Endometrium (tissue), 2 donors: ENCODE results near the gene KLHL40.

Source experiments
- FAIRE-seq: peaks from 2 replicates; lab custom pipeline; 2012; peaks lifted over from hg19 to GRCh38; lab: Jason Lieb, UNC
- donor health status: control.
- donor health status: control.

KLHL40 gene

DNA sequence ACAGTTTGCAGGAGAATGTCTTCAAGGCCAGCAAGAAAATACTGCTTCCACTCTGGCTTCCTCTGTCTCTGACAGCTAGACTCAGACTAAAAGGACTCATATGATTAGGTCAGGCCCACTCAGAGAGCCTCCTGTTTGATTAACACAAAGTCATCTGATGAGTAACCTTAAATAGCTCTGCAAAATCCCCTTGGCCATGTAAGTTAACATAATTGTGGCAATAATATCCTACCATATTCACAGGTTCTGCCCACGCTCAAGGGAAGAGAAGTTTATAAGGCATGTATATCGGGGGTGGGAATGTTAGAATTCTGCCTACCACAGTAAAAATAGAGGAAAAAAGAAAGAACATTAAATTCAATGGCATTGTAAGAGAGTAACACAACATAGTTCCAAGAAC is 37.9 kb downstream of the KLHL40 start:
- FAIRE-seq = no peak

- no peak for FAIRE-seq
These were observed 40.1 kb downstream of the KLHL40 start for GRCh38 chr3:42725454-42725853.

DNA sequence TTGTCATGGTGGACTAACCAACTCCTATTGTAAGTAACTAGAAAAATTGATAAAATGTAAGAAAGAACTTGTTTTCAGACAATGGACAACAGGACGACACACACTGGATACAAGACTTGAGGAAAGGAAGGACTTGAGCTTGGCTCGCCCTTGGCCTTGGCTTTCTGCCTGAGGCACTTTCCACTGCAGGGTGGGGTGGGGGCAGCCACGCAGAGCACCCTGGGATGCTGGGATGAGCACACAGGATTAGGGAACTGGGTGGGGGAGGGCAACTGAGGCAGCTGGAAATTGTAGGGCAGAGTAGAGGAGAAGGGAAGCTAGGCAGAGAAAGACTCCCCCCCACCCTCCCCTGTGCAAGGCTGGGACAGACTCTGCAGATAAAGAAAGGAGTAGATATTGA is 42.7 kb downstream of the KLHL40 start:
- FAIRE-seq = no peak

- FAIRE-seq = no peak
These were observed 43.5 kb downstream of the KLHL40 start for GRCh38 chr3:42728668-42729364.

- no peak for FAIRE-seq
These were observed 44.2 kb downstream of the KLHL40 start for GRCh38 chr3:42729404-42730145.

GRCh38 chr3:42730294-42730693 is 45.0 kb downstream of the KLHL40 start:
- no peak for FAIRE-seq

GRCh38 chr3:42730706-42731420 is 45.5 kb downstream of the KLHL40 start:
- no peak for FAIRE-seq

GRCh38 chr3:42731476-42732195 is 46.3 kb downstream of the KLHL40 start:
- FAIRE-seq = no peak

DNA sequence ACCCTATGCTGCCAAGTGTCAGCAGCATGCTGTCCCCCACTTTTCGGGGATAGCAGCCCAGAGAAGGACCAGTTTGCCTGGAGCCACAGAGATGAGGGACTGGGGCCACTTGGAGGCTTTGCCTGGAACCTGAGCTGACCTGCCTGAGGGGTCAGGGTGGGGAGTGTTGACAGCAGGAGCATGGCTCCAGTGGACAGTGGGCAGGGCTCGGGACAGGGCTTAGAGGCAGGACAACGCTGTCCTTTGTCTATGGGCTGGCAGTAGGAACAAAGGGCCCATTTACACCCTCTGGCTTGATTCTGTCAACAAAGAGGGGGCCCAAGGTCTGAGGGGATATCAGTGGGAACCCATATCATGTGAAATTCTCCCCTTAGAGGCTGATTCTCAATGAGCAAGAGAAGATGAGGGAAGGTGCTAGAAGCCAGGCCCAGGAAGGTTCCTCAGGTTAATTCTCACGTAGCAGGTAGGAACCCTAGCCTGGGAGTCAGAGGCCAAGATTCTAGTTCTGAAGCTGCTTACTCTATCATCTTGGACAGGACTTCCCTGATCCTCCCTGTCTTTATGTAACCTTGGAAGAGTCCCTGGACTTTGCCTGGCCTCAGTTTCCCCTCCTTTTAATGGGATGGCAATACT is 47.0 kb downstream of the KLHL40 start:
- no peak for FAIRE-seq

- FAIRE-seq = no peak
These were observed 47.6 kb downstream of the KLHL40 start for GRCh38 chr3:42732829-42733459.

- FAIRE-seq = no peak
These were observed 48.3 kb downstream of the KLHL40 start for GRCh38 chr3:42733501-42734262.

DNA sequence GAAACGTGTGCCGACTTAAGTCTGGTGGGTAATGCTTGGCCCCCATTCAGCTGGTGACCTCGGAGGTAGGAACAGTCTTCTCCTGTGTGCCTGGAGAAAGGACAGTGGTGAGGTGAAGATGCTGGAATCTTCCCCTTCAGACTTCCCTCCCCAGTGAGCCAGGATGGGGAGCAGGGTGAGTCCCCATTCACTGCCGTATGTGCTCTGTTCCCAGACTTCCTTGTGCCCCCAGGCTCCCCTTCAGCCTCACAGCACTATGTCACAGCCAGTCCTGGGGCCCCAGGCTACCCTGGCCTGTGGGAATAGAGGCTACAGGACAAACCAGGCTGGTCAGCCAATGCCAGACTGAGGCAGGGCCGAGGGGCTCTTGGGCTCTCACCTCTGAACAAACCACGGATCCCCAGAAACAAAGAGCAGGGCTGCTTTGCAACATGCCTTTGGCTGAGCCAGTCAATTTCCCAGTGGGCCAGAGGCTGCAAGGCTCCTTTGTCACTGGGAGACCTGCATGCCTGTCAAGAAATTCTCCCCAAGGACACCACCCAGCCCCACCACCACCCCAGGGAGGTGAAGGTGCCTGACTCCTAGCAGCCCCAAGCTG is 49.0 kb downstream of the KLHL40 start:
- no peak for FAIRE-seq

DNA sequence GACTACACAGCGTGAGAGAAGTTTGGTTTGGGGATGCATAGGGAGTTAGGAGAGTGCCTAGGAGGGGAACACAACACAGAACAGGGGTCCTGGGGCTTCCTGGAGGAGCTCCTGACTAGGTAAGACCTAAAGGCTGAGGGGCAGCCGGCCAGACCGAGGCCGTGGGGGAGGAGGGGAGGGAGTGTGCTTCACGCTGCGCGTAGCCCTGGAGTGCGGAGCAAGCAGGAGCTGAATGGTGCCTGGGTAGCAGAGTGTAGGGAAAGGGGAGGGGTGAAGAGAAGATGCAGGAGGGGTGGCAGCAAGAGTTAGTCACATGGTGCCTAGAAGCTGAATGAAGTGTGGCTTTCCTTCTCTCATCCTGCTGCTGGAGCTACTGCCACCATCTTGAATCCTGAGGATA is 49.7 kb downstream of the KLHL40 start:
- no peak for FAIRE-seq

DNA sequence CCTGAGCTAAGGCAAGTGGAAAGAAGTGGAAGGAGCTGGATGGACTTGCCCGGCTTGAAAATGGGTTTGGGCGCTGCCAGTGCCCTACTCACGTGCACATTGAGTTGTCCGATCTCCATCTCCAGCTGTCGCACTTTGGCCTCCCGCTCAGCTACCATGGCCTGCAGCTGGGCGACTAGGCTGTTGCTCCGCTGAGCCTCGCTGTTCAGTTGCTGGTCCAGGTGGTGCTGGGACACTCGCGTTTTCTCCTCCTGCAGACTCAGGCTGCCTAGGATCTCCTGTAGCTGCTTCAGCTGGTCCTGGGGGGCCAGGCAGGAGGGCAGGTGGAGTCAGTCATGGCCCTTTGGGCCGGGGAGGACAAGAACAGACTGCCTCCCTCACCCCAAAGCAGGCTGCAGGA is 50.3 kb downstream of the KLHL40 start:
- no peak for FAIRE-seq

GRCh38 chr3:42736081-42736480 is 50.7 kb downstream of the KLHL40 start:
- no peak for FAIRE-seq

DNA sequence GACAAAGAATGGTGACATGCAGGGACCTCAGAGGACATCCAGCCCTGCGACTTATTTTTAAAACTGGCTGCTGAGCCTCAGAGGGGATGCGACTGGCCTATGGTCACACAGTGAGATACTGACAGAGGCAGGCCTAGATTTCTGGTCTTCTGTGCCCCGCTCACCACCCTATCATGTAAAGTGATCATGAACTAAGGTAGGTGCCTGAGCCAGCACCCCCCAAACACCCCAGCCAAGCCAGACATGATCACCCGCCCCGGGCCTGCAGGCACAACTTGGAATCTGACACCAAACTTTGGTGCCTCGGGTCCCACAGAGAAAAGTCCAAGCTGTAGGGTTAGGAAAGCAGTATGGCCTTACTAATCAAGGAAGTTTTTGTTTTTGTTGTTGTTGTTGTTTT is 51.2 kb downstream of the KLHL40 start:
- FAIRE-seq = no peak

DNA sequence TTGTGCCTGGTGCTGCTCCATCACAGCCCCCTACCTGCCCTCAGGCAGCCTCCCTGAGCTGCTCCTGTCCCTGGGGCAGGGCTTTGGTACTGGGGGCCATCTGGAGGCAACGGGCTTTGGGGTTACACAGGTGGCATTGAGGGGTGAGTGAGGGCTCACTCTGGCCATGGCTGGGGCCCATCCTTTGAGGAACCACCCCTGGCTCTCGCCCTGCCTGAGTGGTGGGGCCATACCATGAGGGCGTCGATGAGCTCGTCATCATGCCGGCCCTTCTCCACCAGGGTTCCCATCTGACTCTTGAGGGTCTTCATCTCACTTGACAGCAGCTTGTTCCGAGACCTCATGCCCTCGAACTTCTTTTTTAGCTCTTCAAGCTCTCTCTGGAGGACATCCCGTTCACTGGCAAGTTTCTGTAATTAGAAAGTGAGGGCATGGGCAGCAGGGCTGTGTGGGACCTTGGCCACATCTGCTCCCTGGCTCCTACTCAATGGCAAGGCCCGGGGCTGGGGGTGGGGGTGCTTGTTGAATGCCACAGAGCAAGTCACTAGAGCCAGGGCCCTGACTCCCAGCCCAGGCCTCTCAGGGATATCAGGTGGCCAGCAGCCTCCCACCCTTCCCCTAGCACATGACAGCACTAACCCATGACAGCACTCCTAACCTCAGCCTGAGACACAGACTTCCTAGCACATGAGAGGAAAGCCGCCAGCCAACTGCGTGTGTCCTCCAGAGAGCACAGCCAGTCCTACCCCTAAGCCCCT is 54.2 kb downstream of the KLHL40 start:
- no peak for FAIRE-seq

DNA sequence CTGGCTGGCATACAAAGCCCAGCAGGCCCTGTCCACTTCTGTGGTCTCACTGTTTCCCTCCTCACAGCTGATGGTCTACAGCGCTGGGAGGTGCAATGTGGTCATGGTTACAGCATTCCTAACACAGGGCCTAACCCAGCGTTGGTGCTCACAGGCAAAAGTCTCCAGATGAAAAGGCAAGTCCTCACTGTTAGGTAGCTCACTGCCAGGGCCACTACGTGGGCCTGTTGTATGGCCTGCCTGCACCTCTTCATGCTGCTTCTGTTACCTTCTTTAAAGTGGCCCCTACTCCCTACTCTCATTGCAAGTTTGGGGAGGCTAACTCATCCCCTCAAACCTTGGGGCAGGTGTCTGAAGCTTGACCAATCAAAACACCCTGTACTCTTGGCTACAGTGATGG is 56.5 kb downstream of the KLHL40 start:
- no peak for FAIRE-seq
